IMR-90 (cell line): ENCODE data around the gene MAB21L1. TPM values are rescaled to one million over a fixed set of nuclear protein-coding genes. Genes with fewer than 3 reads are reported as not detected.

Experiments
- ATAC-seq: fragments of 200-7000 bp; cut with Tn5 transposase; 2 replicates; pipeline ENCODE4 v1.9.1; 2020; ENCODE audit warnings: low read depth, mild to moderate bottlenecking, moderate library complexity
- BruUV-seq: library from RNA; stranded (reverse); fragments of 400-500 nt; replicated peaks from 2 replicates; lab custom pipeline; 2021; lab: Mats Ljungman, UMichigan
- CTCF ChIA-PET: fragments of 300-600 bp; formaldehyde crosslinking; extraction: SDS; loops from one replicate; lab custom pipeline; 2021; ENCODE audit warnings: antibody characterized with exemption; lab: Yijun Ruan, JAX
- POLR2A ChIA-PET: fragments of 300-600 bp; sonication (Branson Sonifier 250); formaldehyde crosslinking; loops from one replicate; lab custom pipeline; 2022; ENCODE audit warnings: antibody characterized with exemption; ENCODE audit not compliant: unreplicated experiment; lab: Charles Lee
- DNase-seq: peaks from one replicate; pipeline ENCODE4 v3.0.0; 2013
- H2AFZ ChIP-seq: replicated peaks from 2 replicates; pipeline ENCODE3; 2013; ENCODE audit warnings: low read length, mild to moderate bottlenecking; ENCODE audit not compliant: poor library complexity
- H2AK5ac ChIP-seq: 2 replicates; pipeline ENCODE4 v1.6.1; 2013; ENCODE audit warnings: low read depth, low read length, inconsistent platforms
- H2AK9ac ChIP-seq: replicated peaks from 2 replicates; pipeline ENCODE3; 2013; ENCODE audit warnings: mild to moderate bottlenecking, low read depth, low read length, moderate library complexity; ENCODE audit not compliant: poor library complexity
- H2BK120ac ChIP-seq: 2 replicates; pipeline ENCODE4 v1.6.1; 2013; ENCODE audit warnings: low read depth, low read length, inconsistent platforms
- H2BK15ac ChIP-seq: 3 replicates; pipeline ENCODE4 v1.6.1; 2013; ENCODE audit warnings: low read depth, low read length, inconsistent platforms
- H2BK20ac ChIP-seq: 2 replicates; pipeline ENCODE4 v1.6.1; 2013; ENCODE audit warnings: low read depth, mild to moderate bottlenecking, inconsistent platforms, low read length, moderate library complexity
- H2BK5ac ChIP-seq: 2 replicates; pipeline ENCODE4 v1.6.1; 2013; ENCODE audit warnings: mild to moderate bottlenecking, low read depth, low read length, inconsistent platforms; ENCODE audit not compliant: poor library complexity, severe bottlenecking
- H3K14ac ChIP-seq: replicated peaks from 2 replicates; pipeline ENCODE4 v1.6.1; 2013; ENCODE audit warnings: low read depth, low read length, inconsistent platforms
- H3K18ac ChIP-seq: 2 replicates; pipeline ENCODE4 v1.6.1; 2013; ENCODE audit warnings: low read depth, low read length, control low read depth
- H3K23ac ChIP-seq: 2 replicates; pipeline ENCODE4 v1.6.1; 2013; ENCODE audit warnings: low read depth, low read length, inconsistent platforms
- H3K27ac ChIP-seq: 2 replicates; pipeline ENCODE4 v1.5.1; 2013; ENCODE audit warnings: mild to moderate bottlenecking, control low read depth, low read length; ENCODE audit not compliant: insufficient read depth
- H3K27me3 ChIP-seq: 2 replicates; pipeline ENCODE4 v1.6.1; 2013; ENCODE audit warnings: low read length; ENCODE audit not compliant: control insufficient read depth, insufficient read depth
- H3K36me3 ChIP-seq: 2 replicates; pipeline ENCODE4 v1.6.1; 2013; ENCODE audit warnings: low read length, mixed read lengths; ENCODE audit not compliant: control insufficient read depth, insufficient read depth
- H3K4ac ChIP-seq: 2 replicates; pipeline ENCODE4 v1.6.1; 2013; ENCODE audit warnings: low read depth, low read length, inconsistent platforms
- H3K4me1 ChIP-seq: 2 replicates; pipeline ENCODE4 v1.6.1; 2013; ENCODE audit warnings: low read length, mixed read lengths; ENCODE audit not compliant: control insufficient read depth, insufficient read depth
- H3K4me2 ChIP-seq: 2 replicates; pipeline ENCODE4 v1.6.1; 2013; ENCODE audit warnings: low read depth, mild to moderate bottlenecking, control low read depth, low read length, moderate library complexity
- H3K4me3 ChIP-seq: 2 replicates; pipeline ENCODE4 v1.5.1; 2013; ENCODE audit warnings: low read depth, mild to moderate bottlenecking, control low read depth, low read length, moderate library complexity; ENCODE audit not compliant: insufficient read depth
- H3K56ac ChIP-seq: 2 replicates; pipeline ENCODE4 v1.6.1; 2013; ENCODE audit warnings: low read length, inconsistent platforms; ENCODE audit not compliant: insufficient read depth; ENCODE audit errors: extremely low read depth
- H3K79me1 ChIP-seq, 2 experiments: 2 replicates each; pipeline ENCODE4 v1.6.1; 2013; ENCODE audit warnings: low read length in 2 of 2, inconsistent platforms in 1 of 2, low read depth in 1 of 2
- H3K9ac ChIP-seq: 2 replicates; pipeline ENCODE4 v1.6.1; 2013; ENCODE audit warnings: low read depth, low read length, control low read depth
- H3K9me1 ChIP-seq: 2 replicates; pipeline ENCODE4 v1.6.1; 2013; ENCODE audit warnings: low read length, inconsistent platforms; ENCODE audit not compliant: insufficient read depth
- H3K9me3 ChIP-seq: 2 replicates; pipeline ENCODE4 v1.6.1; 2013; ENCODE audit warnings: low read length; ENCODE audit not compliant: control insufficient read depth, insufficient read depth
- H4K20me1 ChIP-seq: 2 replicates; pipeline ENCODE4 v1.6.1; 2013; ENCODE audit warnings: low read length, inconsistent platforms; ENCODE audit not compliant: insufficient read depth
- H4K5ac ChIP-seq: 2 replicates; pipeline ENCODE4 v1.6.1; 2013; ENCODE audit warnings: mild to moderate bottlenecking, low read depth, low read length, control low read depth
- H4K8ac ChIP-seq, 2 experiments: 2 replicates each; pipeline ENCODE4 v1.6.1; 2013; ENCODE audit warnings: low read depth in 2 of 2, low read length in 2 of 2, control low read depth in 1 of 2, inconsistent platforms in 1 of 2
- H4K91ac ChIP-seq: 2 replicates; pipeline ENCODE4 v1.6.1; 2013; ENCODE audit warnings: low read depth, low read length, inconsistent platforms; ENCODE audit not compliant: insufficient read depth
- BHLHE40 ChIP-seq: fragments of 150-350 bp; IDR thresholded peaks from 2 replicates; pipeline ENCODE4 v1.6.1; 2016; ENCODE audit warnings: mild to moderate bottlenecking, low read depth, low read length
- CEBPB ChIP-seq: IDR thresholded peaks from 2 replicates; pipeline ENCODE4 v1.6.1; 2012; ENCODE audit warnings: low read depth, low read length, improper control_type of control experiment
- CHD1 ChIP-seq: IDR thresholded peaks from 2 replicates; pipeline ENCODE4 v1.6.1; 2012; ENCODE audit warnings: low read depth, low read length, improper control_type of control experiment
- FOS ChIP-seq: fragments of 150-350 bp; IDR thresholded peaks from 2 replicates; pipeline ENCODE4 v1.6.1; 2016; ENCODE audit warnings: low read depth, low read length
- MAFK ChIP-seq: IDR thresholded peaks from 2 replicates; pipeline ENCODE4 v1.6.1; 2012; ENCODE audit warnings: low read depth, low read length, improper control_type of control experiment
- MAZ ChIP-seq: IDR thresholded peaks from 2 replicates; pipeline ENCODE4 v1.6.1; 2012; ENCODE audit warnings: low read depth, mild to moderate bottlenecking, low read length, improper control_type of control experiment, moderate library complexity, borderline replicate concordance
- NFE2L2 ChIP-seq: fragments of 150-350 bp; IDR thresholded peaks from 2 replicates; pipeline ENCODE4 v1.6.1; 2016; ENCODE audit warnings: low read depth, mild to moderate bottlenecking, low read length
- POLR2A ChIP-seq: IDR thresholded peaks from 2 replicates; pipeline ENCODE4 v1.6.1; 2012; ENCODE audit warnings: mild to moderate bottlenecking, low read depth, low read length
- RAD21 ChIP-seq: IDR thresholded peaks from 2 replicates; pipeline ENCODE4 v1.6.1; 2012; ENCODE audit warnings: low read length, improper control_type of control experiment
- RCOR1 ChIP-seq: IDR thresholded peaks from 2 replicates; pipeline ENCODE4 v1.6.1; 2012; ENCODE audit warnings: mild to moderate bottlenecking, low read length, improper control_type of control experiment; ENCODE audit not compliant: insufficient replicate concordance
- RFX5 ChIP-seq: IDR thresholded peaks from 2 replicates; pipeline ENCODE4 v1.8.0; 2012; ENCODE audit warnings: low read depth, mild to moderate bottlenecking, low read length, moderate library complexity
- SMC3 ChIP-seq: fragments of 150-350 bp; IDR thresholded peaks from 2 replicates; pipeline ENCODE4 v1.6.1; 2016; ENCODE audit warnings: low read depth, mild to moderate bottlenecking, antibody characterized with exemption, low read length, moderate library complexity
- WGBS, 2 experiments: methylation state at CpG; one replicate each; pipeline versions ENCODE4 v1.1.5 to v1.1.7; 2013; ENCODE audit warnings: missing lambda C conversion rate in 2 of 2; ENCODE audit not compliant: insufficient read length in 1 of 2; ENCODE audit errors: extremely low coverage in 2 of 2; 5-methylcytosine and 5-hydroxymethylcytosine counted together
- dilution Hi-C: fragments of 300-500 bp; cut with HindIII; formaldehyde crosslinking; loops from one replicate; pipeline ENCODE4 v1.14.3; 2018; ENCODE audit warnings: low sequenced_read_pairs; ENCODE audit not compliant: unreplicated experiment
- in situ Hi-C: fragments of 300-500 bp; cut with MboI; formaldehyde crosslinking; loops from 3 replicates; pipeline ENCODE4 v1.14.3; 2019; ENCODE audit warnings: low sequenced_read_pairs, inconsistent platforms, mixed read lengths
- intact Hi-C: fragments of 100-400 bp; cut with micrococcal nuclease; formaldehyde crosslinking; loops from 2 replicates; pipeline ENCODE4 v1.10.0; 2022
- polyA plus RNA-seq, 3 experiments: library from polyadenylated mRNA; depleted of rRNA; stranded (reverse); fragments of >200 nt; gene quantifications; 2 replicates each; pipeline ENCODE4 v1.2.3, GENCODE V29; 2012; ENCODE audit warnings: low replicate concordance in 1 of 3
- total RNA-seq: library from RNA; depleted of rRNA; stranded (reverse); fragments of >200 nt; gene quantifications from 2 replicates; pipeline ENCODE4 v1.2.3, GENCODE V29; 2012
- TF ChIP-seq, protein P1 (sequence below): fragments of 150-350 bp; IDR thresholded peaks from 2 replicates; pipeline ENCODE4 v1.6.1; 2016; ENCODE audit warnings: low read depth, mild to moderate bottlenecking, low read length, moderate library complexity, borderline replicate concordance
- TF ChIP-seq, protein P2 (sequence below): conservative IDR thresholded peaks from 2 replicates; pipeline ENCODE4 v1.5.1; 2012; ENCODE audit warnings: mild to moderate bottlenecking, low read depth, low read length, improper control_type of control experiment

Gene MAB21L1
- total and polyA plus RNA-seq, 2 of the 4 experiments (the other 2 are of a cell fraction) = 0.53 to 0.72 TPM

DNA sequence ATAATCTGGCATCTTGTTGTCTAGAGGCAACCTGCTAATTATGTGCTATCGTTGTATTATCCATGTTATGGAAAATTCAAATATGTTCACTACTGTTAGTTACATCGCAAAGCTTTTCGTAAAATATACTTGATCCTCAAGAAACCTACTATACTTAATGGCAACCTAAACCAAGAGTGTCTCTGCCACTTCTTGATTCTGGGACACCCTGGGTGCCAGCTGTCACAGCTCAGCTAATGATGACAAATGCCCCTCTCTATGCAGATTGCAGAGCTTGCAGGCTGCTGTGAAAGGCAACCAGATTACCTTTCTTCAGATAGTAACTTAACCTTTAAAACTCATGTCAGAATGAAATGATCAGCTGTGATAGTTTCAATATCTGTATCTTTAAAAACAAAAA, 8.9 kb upstream of the MAB21L1 start:
- Histone ChIP-seq H3K4ac (no peak overlapping the region), H3K9me3 (no peaks in the 10 kb centered on the region), H2BK120ac (no peak overlapping the region), H3K4me3 (no peak overlapping the region), H2BK15ac (no peak overlapping the region), H2AFZ (no peak overlapping the region), H3K27me3 (no peaks in the 10 kb centered on the region), H3K9me1 (no peaks in the 10 kb centered on the region), H2AK5ac (no peak overlapping the region), H2AK9ac (no peak overlapping the region), H3K23ac (no peak overlapping the region), H2BK5ac (no peak overlapping the region), H4K20me1 (no peaks in the 10 kb centered on the region), H3K27ac (no peak overlapping the region), H2BK20ac (no peak overlapping the region), H4K91ac (no peak overlapping the region), H3K79me1 (no peaks in the 10 kb centered on the region), H4K8ac (no peak overlapping the region), H3K4me1 (no peaks in the 10 kb centered on the region), H3K14ac (no peak overlapping the region), H4K5ac (no peak overlapping the region), H3K36me3 (no peaks in the 10 kb centered on the region), H3K9ac (no peak overlapping the region), H3K18ac (no peak overlapping the region), H3K56ac (no peak overlapping the region), H3K4me2 (no peak overlapping the region)
- CTCF ChIA-PET = no interaction called here
- 90% methylated on average over 2 of the region's 3 CpGs; no CpG with 5 or more reads in 1 of the 2 experiments for WGBS, 2 experiments
- no peak for DNase-seq
- no TSS peak for BruUV-seq
- dilution Hi-C loops (no loop called here), in situ Hi-C loops (no loop called here), intact Hi-C loops (no loop called here)
- TF ChIP-seq MAFK (no peak), FOS (no peak), NFE2L2 (no peak), POLR2A (no peak), CHD1 (no peak), MAZ (no peak), BHLHE40 (no peak), CEBPB (no peak), RCOR1 (no peak), RAD21 (no peak), SMC3 (no peak), RFX5 (no peak)
- TF ChIP-seq, protein P1, sequence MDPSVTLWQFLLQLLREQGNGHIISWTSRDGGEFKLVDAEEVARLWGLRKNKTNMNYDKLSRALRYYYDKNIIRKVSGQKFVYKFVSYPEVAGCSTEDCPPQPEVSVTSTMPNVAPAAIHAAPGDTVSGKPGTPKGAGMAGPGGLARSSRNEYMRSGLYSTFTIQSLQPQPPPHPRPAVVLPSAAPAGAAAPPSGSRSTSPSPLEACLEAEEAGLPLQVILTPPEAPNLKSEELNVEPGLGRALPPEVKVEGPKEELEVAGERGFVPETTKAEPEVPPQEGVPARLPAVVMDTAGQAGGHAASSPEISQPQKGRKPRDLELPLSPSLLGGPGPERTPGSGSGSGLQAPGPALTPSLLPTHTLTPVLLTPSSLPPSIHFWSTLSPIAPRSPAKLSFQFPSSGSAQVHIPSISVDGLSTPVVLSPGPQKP = no peak
- TF ChIP-seq, protein P2, sequence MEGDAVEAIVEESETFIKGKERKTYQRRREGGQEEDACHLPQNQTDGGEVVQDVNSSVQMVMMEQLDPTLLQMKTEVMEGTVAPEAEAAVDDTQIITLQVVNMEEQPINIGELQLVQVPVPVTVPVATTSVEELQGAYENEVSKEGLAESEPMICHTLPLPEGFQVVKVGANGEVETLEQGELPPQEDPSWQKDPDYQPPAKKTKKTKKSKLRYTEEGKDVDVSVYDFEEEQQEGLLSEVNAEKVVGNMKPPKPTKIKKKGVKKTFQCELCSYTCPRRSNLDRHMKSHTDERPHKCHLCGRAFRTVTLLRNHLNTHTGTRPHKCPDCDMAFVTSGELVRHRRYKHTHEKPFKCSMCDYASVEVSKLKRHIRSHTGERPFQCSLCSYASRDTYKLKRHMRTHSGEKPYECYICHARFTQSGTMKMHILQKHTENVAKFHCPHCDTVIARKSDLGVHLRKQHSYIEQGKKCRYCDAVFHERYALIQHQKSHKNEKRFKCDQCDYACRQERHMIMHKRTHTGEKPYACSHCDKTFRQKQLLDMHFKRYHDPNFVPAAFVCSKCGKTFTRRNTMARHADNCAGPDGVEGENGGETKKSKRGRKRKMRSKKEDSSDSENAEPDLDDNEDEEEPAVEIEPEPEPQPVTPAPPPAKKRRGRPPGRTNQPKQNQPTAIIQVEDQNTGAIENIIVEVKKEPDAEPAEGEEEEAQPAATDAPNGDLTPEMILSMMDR = no peak
- no peak for ATAC-seq
- POLR2A ChIA-PET = no interaction called here
